Stimulated activated CD8-positive, alpha-beta memory T cell treated with anti-CD3 and anti-CD28 coated beads, Interleukin-4, amount 100 ng/mL, for 24 hours (primary cell): Measurements from ENCODE around the gene ANKS6.

Experiments used
- DNase-seq: peaks from one replicate; pipeline ENCODE4 v3.0.0-alpha.2; 2020; ENCODE audit warnings: low read depth

Gene ANKS6

GRCh38 chr9:98771209-98771874 lies 25.0 kb downstream of the ANKS6 start:
- DNase-seq: no peak

- DNase-seq: no peak
Observed at GRCh38 chr9:98770717-98771116, 25.6 kb downstream of the ANKS6 start.

GRCh38 chr9:98768344-98768743 lies 28.0 kb downstream of the ANKS6 start:
- DNase-seq: no peak

DNA sequence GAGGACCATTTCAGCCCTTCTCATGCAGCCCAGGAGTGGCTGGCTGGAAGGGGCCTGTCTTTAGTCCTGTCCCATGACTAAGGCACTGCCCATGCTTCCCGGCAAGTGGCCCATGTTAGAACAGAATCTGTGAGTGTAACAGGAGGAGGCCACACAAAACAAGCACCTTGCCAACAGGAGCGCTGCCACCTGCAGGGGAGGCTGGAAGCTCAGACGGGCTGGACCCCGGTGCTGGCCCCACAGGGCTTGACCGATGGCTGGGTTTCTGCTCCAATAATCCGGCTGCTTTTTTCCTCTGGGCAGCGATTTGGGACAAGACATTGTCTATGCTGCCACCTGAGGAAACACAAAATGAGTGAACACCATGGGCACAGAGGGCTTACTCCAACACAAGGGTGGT lies 28.4 kb downstream of the ANKS6 start:
- DNase-seq: no peak

GRCh38 chr9:98767196-98767595 lies 29.2 kb downstream of the ANKS6 start:
- no peak for DNase-seq

GRCh38 chr9:98766586-98766985 lies 29.8 kb downstream of the ANKS6 start:
- no peak for DNase-seq

- no peak for DNase-seq
Observed at GRCh38 chr9:98765256-98765655, 31.1 kb downstream of the ANKS6 start.

DNA sequence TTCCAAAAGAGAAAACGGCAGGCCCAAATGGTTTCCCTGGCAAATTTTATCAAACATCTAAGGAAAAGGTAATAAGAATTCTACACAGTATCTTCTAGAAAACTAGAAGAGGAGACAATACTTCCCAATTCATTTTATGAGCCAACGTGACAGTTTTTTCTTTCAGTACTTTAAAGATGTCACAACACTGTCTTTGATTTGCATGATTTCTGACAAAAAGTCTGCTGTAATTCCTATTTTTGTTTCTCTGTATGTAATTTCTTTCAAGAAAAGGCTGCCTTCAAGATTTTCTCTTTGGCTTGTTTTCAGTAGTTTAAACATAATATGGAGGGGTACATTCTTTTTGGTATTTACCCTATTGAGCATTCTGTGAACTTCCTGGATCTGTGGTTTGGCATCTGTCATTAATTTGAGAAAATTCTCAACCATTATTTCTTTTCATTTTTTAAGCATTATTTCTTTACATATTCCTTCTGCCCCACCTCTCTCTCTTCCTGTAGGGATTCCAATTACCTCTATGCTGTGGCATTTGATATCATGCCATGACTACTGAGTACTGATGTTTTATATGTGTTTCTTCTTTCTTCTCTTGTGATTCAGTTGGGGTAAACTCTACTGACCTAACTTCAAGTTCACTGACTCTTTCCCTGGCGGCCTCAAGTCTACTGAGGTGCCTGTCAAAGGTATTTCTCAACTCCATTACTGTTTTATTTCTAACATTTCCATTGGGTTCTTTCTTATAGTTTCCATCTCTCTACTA lies 32.2 kb downstream of the ANKS6 start:
- no peak for DNase-seq

DNA sequence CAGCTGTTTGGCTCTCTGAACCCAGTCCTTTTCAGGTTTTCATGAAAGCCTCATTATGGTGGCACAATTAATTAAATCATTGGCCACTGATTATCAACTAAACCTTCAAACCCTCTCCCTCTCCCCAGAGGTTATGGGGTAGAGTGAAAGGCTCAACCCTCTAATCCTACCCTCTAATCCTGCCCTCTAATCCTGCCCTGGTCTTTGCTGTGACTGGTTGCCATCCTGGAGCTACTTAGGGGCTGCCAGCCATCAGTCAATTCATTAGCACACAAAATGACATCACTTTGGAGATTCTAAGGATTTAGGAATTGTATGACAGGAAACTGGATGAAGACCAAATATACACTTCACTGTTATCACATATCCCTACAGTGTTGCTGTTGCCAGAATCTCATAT lies 36.1 kb downstream of the ANKS6 start:
- DNase-seq: no peak

DNA sequence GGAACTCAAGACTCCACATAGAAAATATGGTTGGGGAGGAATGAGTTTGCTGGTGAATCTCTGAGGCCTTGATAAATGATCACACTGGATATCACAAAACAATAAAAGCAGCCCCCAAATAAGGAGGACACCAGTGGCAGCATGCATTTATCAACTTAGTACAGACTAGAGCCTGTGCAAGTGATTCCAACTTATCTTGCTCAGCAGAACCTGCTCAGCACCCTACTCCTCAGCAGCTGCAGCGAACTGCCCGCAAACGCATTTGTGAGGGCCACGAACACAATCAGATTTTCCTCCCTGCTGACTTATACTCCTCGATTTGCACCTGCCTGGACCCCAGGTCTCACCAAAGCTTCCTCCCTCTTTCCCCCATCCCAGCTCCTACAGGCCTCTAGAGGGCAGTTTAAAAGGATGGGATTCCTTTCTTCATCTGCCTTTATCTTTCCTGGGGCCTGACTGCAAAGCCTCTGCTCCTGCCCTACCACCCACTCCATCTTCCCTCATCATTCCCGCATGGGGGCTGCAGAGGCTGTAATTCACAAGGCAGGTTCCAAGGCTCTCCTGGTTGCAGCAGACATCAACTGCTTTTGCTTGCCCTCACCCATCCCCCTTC lies 41.2 kb downstream of the ANKS6 start:
- no peak for DNase-seq

GRCh38 chr9:98751210-98751609 lies 45.1 kb downstream of the ANKS6 start:
- DNase-seq: no peak

DNA sequence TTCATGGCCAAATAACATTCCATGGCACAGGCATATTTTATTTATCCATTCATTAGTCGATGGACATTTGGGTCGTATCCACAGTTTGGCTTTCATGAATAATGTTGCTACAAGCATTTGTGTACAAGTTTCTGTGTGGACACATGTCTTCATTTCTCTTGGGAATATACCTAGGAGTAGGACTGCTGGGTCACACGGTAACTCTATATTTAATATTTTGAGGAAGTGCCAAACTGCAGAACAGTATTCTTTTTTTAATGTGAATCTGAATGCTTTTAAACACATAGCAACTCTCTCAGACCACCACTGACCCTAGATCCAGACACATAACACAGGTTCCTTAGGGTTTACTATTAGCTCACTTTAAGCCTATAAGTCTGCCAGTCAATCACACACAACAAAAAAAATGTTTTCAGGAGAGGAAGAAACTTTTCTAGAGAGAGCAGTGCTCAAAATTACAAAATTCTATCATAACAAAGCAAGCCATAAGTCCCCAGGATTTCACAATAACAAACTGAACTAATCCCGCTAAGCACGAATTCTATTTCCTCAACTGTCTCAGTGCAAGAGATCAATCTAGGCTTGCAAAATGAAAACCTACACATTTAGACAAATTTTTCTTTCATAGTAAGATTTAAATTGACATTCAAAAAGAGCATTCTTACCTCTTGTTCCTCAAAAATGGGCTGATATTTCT lies 45.8 kb downstream of the ANKS6 start:
- no peak for DNase-seq

- no peak for DNase-seq
Observed at GRCh38 chr9:98747476-98747875, 48.9 kb downstream of the ANKS6 start.

- DNase-seq: no peak
Observed at GRCh38 chr9:98745470-98745869, 50.9 kb downstream of the ANKS6 start.

DNA sequence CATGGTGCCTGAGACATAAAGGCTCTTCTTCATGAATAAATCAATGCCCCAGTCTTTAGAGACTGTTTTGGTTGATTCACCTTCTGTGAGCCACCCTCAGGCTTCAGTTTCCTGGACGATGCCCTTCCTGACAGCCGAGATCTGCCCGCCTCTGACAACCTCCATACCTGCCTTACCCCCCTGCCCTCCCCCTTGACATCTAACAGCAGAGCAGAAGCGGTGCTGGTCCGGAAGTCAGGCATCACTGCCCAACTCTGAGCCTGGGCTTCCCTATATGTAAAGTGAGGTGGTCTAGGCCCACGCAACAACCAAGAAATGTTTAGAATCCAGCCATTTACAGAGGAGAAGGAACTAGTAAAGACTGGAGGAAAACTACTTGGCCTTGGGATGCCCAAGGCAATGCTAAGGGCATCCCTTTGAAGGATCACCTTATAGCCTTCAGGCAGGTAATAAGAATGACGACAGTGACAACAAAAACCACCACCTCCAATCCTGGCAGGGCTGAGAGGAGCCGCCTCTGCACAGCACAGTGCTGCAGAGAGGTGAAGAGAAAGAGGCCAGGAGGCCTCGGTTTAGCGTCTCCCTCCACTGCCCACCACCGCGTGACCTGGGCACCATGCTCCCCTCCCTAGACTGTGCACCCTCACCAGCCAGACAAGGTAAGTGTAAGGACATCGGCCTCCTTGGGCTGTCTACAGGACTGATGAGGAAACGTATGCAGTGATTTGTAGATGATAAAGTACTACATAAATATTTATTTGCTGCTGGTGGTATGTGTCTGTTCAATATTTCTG lies 52.3 kb downstream of the ANKS6 start:
- DNase-seq: no peak

GRCh38 chr9:98743329-98743728 lies 53.0 kb downstream of the ANKS6 start:
- DNase-seq: no peak

DNA sequence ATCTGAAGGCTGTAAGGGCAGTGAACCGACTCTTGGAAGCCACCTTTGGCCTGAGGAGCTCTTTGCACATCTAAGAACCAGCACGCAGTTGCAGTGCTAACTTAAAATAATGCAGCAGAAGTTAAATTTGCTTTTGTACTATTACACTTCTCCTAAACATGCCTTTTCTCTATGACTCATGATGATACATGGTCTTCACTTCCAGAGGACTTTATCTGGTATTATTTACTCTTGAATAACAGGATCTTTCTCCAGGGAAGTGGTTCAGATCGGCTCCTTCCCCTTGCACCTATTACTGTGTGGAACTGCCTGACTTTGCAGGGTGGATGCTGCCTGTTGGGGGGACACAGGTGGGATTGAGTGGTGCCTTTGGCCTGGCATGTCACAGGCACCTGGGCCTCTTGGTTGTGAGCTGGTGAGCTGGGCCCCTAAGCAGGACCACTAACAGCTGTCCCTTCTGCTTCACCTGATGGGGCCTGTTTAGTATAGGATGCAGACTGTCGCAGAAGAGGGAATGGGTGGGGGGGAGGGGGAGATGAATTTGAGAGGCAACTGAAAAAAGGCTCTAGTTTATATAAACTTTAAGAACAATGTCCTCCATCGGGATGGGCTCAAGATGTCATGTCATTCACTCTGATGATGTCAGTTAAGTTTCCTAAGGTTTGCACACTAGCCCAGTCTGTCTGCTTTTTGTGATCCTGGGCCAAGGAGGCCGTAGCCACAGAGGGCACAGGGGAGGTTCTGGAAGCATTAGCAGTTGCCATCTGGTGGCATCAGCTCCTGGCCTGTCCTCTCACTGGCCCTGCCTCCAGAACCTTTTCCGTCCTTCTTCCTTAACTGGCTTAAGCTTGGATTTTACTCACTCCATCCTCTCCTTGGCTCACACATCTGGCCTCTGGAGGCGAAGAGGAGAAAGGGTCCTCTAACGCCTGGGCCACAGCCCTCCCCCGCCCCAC lies 53.8 kb downstream of the ANKS6 start:
- DNase-seq: no peak

GRCh38 chr9:98740226-98740881 lies 56.0 kb downstream of the ANKS6 start:
- no peak for DNase-seq

GRCh38 chr9:98738741-98739140 lies 57.6 kb downstream of the ANKS6 start:
- DNase-seq: no peak

GRCh38 chr9:98736226-98736625 lies 60.1 kb downstream of the ANKS6 start:
- DNase-seq: no peak
